ENCODE results near the gene MRPL30. TPM values are rescaled to one million over a fixed set of nuclear protein-coding genes. Genes with fewer than 3 reads are reported as not detected.

MRPL30 gene

Small RNA genes lying within 50 kb of the gene (small RNA-seq; reads per million reads assigned to genes)
- gene AC092587.1 (ENCODE audit: insufficient read depth), result not detected
